ENCODE results near the gene FOXP1.

FOXP1 gene

GRCh38 chr3:71618538-71618937 is 35.0 kb upstream of the FOXP1 start:
- TF ChIP-seq CTCF (IDR thresholded peaks at IDR 0.05; ENCODE audit: low read depth, low read length), result no peak
- DNase-seq (ENCODE audit: low read depth in 2 of 2), result no peak
- no peak overlapping the region for H3K4me3 ChIP-seq (replicated peaks in 1 of 2; ENCODE audit: low read depth in 2 of 2, low read length in 2 of 2)

GRCh38 chr3:71616571-71617021 is 33.1 kb upstream of the FOXP1 start:
- no peak overlapping the region for H3K4me3 ChIP-seq (replicated peaks in 1 of 2; ENCODE audit: low read depth in 2 of 2, low read length in 2 of 2)
- no peak for DNase-seq (ENCODE audit: low read depth in 2 of 2)
- no peak for TF ChIP-seq CTCF (IDR thresholded peaks at IDR 0.05; ENCODE audit: low read depth, low read length)

- no peak overlapping the region for H3K4me3 ChIP-seq (replicated peaks in 1 of 2; ENCODE audit: low read depth in 2 of 2, low read length in 2 of 2)
- TF ChIP-seq CTCF (IDR thresholded peaks at IDR 0.05; ENCODE audit: low read depth, low read length), result no peak
- DNase-seq (ENCODE audit: low read depth in 2 of 2), result no peak
Observed at GRCh38 chr3:71614869-71615268, 31.3 kb upstream of the FOXP1 start.

- no peak overlapping the region for H3K4me3 ChIP-seq (replicated peaks in 1 of 2; ENCODE audit: low read depth in 2 of 2, low read length in 2 of 2)
- no peak for TF ChIP-seq CTCF (IDR thresholded peaks at IDR 0.05; ENCODE audit: low read depth, low read length)
- no peak for DNase-seq (ENCODE audit: low read depth in 2 of 2)
Observed at GRCh38 chr3:71614426-71614825, 30.9 kb upstream of the FOXP1 start.

GRCh38 chr3:71611099-71611498 is 27.6 kb upstream of the FOXP1 start:
- no peak for TF ChIP-seq CTCF (IDR thresholded peaks at IDR 0.05; ENCODE audit: low read depth, low read length)
- DNase-seq (ENCODE audit: low read depth in 2 of 2), result no peak
- H3K4me3 ChIP-seq (replicated peaks in 1 of 2; ENCODE audit: low read depth in 2 of 2, low read length in 2 of 2), result no peak overlapping the region

GRCh38 chr3:71607364-71607763 is 23.8 kb upstream of the FOXP1 start:
- H3K4me3 ChIP-seq (replicated peaks in 1 of 2; ENCODE audit: low read depth in 2 of 2, low read length in 2 of 2), result no peak overlapping the region
- TF ChIP-seq CTCF (IDR thresholded peaks at IDR 0.05; ENCODE audit: low read depth, low read length), result no peak
- DNase-seq (ENCODE audit: low read depth in 2 of 2), result no peak

GRCh38 chr3:71606582-71606981 is 23.1 kb upstream of the FOXP1 start:
- no peak overlapping the region for H3K4me3 ChIP-seq (replicated peaks in 1 of 2; ENCODE audit: low read depth in 2 of 2, low read length in 2 of 2)
- no peak for DNase-seq (ENCODE audit: low read depth in 2 of 2)
- no peak for TF ChIP-seq CTCF (IDR thresholded peaks at IDR 0.05; ENCODE audit: low read depth, low read length)

All from cardiac fibroblast (primary cell).